ENCODE results near the gene COL8A2. TPM values are rescaled to one million over a fixed set of nuclear protein-coding genes. Genes with fewer than 3 reads are reported as not detected.
A peak's percentile ranks its signal among the peaks of the same experiment; 100 is the strongest.

Gene COL8A2
- 1 to 10 TPM in 1 of 4 donors, under 1 TPM in 2, not detected in 1; 0.27 to 1.3 (median 0.32) TPM for polyA plus RNA-seq
- long read RNA-seq, donor 1: 0 reads
- long read RNA-seq, donor 2: 0 reads
- long read RNA-seq, donor 3: 0 reads
- long read RNA-seq, donor 4: 0 reads
- long read RNA-seq, donor 5: 0 reads
- long read RNA-seq, donor 6: 0 reads
- long read RNA-seq, donor 7: 0 reads
- long read RNA-seq, donor 8: 0 reads
- long read RNA-seq, donor 9: 0 reads
- long read RNA-seq, donor 10, full-length matches to known transcripts: 1 of 1 reads
- long read RNA-seq, donor 10, partial matches to known transcripts: 0 of 1 reads
- long read RNA-seq, donor 10, other reads (novel, unspliced or antisense): 0 of 1 reads

- WGBS, 3 donors: 9 to 14% (median 11%) methylated on average over 53 to 77 of the region's 77 CpGs
- H3K9me3 ChIP-seq (ENCODE audit: control insufficient read depth in 2 of 2, insufficient read depth in 1 of 2, low read depth in 1 of 2, low read length in 1 of 2): no peaks in the 10 kb centered on the region
- peaks cover 0 to 16% (median 0%) of the 10 kb centered on the region in 3 donors for H3K4me1 ChIP-seq (ENCODE audit: control insufficient read depth in 3 of 3, insufficient read depth in 2 of 3, low read depth in 1 of 3, low read length in 2 of 3)
- DNase-seq (peak in 1 of 2 donors; percentile 47), FAIRE-seq (no peak)
- H3K4me3 ChIP-seq (ENCODE audit: low read depth in 1 of 3, low read length in 3 of 3): peak within 1 kb of the TSS in 1 of 3 donors; percentile 39
- peaks cover 3 to 44% (median 8%) of the 10 kb centered on the region in 3 donors for H3K27me3 ChIP-seq (ENCODE audit: control insufficient read depth in 3 of 3, insufficient read depth in 3 of 3, low read length in 3 of 3)
- H3K36me3 ChIP-seq (ENCODE audit: control insufficient read depth in 3 of 3, insufficient read depth in 2 of 3, low read depth in 1 of 3, low read length in 3 of 3): no peaks in the 10 kb centered on the region
- no peak within 1 kb of the TSS for H3K27ac ChIP-seq (ENCODE audit: low read depth in 1 of 3, low read length in 2 of 3)
These were observed at the start of gene COL8A2 for GRCh38 chr1:36125129-36125991. COL8A2 (minus strand) TSS chr1:36125222; CDS start chr1:36100242, 24,980 bp downstream.

- no peaks in the 10 kb centered on the region for H3K27me3 ChIP-seq (ENCODE audit: control insufficient read depth in 3 of 3, insufficient read depth in 3 of 3, low read length in 3 of 3)
- FAIRE-seq (no peak), DNase-seq (no peak)
- no peak overlapping the region for H3K4me3 ChIP-seq (ENCODE audit: low read depth in 1 of 3, low read length in 3 of 3)
- H3K27ac ChIP-seq (ENCODE audit: low read depth in 1 of 3, low read length in 2 of 3): peak overlapping the region in 1 of 3 donors; percentile 45
- H3K9me3 ChIP-seq (ENCODE audit: control insufficient read depth in 2 of 2, insufficient read depth in 1 of 2, low read depth in 1 of 2, low read length in 1 of 2): no peaks in the 10 kb centered on the region
- peaks cover 11 to 81% (median 29%) of the 10 kb centered on the region in 3 donors for H3K36me3 ChIP-seq (ENCODE audit: control insufficient read depth in 3 of 3, insufficient read depth in 2 of 3, low read depth in 1 of 3, low read length in 3 of 3)
- WGBS, 3 donors: 27 to 70% (median 38%) methylated on average over 8 to 11 of the region's 11 CpGs
- peaks cover 0 to 26% (median 0%) of the 10 kb centered on the region in 3 donors for H3K4me1 ChIP-seq (ENCODE audit: control insufficient read depth in 3 of 3, insufficient read depth in 2 of 3, low read depth in 1 of 3, low read length in 2 of 3)
These were observed 49.7 kb upstream of the COL8A2 start for GRCh38 chr1:36174713-36175112.

GRCh38 chr1:36172983-36173382 lies 48.0 kb upstream of the COL8A2 start:
- Histone ChIP-seq H3K27ac (ENCODE audit: low read depth in 1 of 3, low read length in 2 of 3) (no peak overlapping the region), H3K4me1 (ENCODE audit: control insufficient read depth in 3 of 3, insufficient read depth in 2 of 3, low read depth in 1 of 3, low read length in 2 of 3) (peaks cover 0 to 18% (median 0%) of the 10 kb centered on the region in 3 donors), H3K36me3 (ENCODE audit: control insufficient read depth in 3 of 3, insufficient read depth in 2 of 3, low read depth in 1 of 3, low read length in 3 of 3) (peaks cover 11 to 72% (median 27%) of the 10 kb centered on the region in 3 donors), H3K4me3 (ENCODE audit: low read depth in 1 of 3, low read length in 3 of 3) (no peak overlapping the region), H3K9me3 (ENCODE audit: control insufficient read depth in 2 of 2, insufficient read depth in 1 of 2, low read depth in 1 of 2, low read length in 1 of 2) (no peaks in the 10 kb centered on the region), H3K27me3 (ENCODE audit: control insufficient read depth in 3 of 3, insufficient read depth in 3 of 3, low read length in 3 of 3) (no peaks in the 10 kb centered on the region)
- DNase-seq (no peak), FAIRE-seq (no peak)
- 93 to 100% (median 98%) methylated on average over 2 of the region's 2 CpGs for WGBS, 3 donors

- no peaks in the 10 kb centered on the region for H3K9me3 ChIP-seq (ENCODE audit: control insufficient read depth in 2 of 2, insufficient read depth in 1 of 2, low read depth in 1 of 2, low read length in 1 of 2)
- H3K36me3 ChIP-seq (ENCODE audit: control insufficient read depth in 3 of 3, insufficient read depth in 2 of 3, low read depth in 1 of 3, low read length in 3 of 3): peaks cover 9 to 71% (median 20%) of the 10 kb centered on the region in 3 donors
- 96 to 97% (median 96%) methylated on average over 21 of the region's 21 CpGs for WGBS, 3 donors
- H3K27me3 ChIP-seq (ENCODE audit: control insufficient read depth in 3 of 3, insufficient read depth in 3 of 3, low read length in 3 of 3): no peaks in the 10 kb centered on the region
- no peak for FAIRE-seq
- no peak overlapping the region for H3K27ac ChIP-seq (ENCODE audit: low read depth in 1 of 3, low read length in 2 of 3)
- no peak for DNase-seq
- no peak overlapping the region for H3K4me3 ChIP-seq (ENCODE audit: low read depth in 1 of 3, low read length in 3 of 3)
- H3K4me1 ChIP-seq (ENCODE audit: control insufficient read depth in 3 of 3, insufficient read depth in 2 of 3, low read depth in 1 of 3, low read length in 2 of 3): peaks cover 0 to 14% (median 0%) of the 10 kb centered on the region in 3 donors
These were observed 47.2 kb upstream of the COL8A2 start for GRCh38 chr1:36172017-36172747.

GRCh38 chr1:36170643-36171412 lies 45.8 kb upstream of the COL8A2 start:
- DNase-seq: no peak
- Histone ChIP-seq H3K4me3 (ENCODE audit: low read depth in 1 of 3, low read length in 3 of 3) (no peak overlapping the region), H3K27ac (ENCODE audit: low read depth in 1 of 3, low read length in 2 of 3) (no peak overlapping the region), H3K36me3 (ENCODE audit: control insufficient read depth in 3 of 3, insufficient read depth in 2 of 3, low read depth in 1 of 3, low read length in 3 of 3) (peaks cover 6 to 61% (median 14%) of the 10 kb centered on the region in 3 donors), H3K27me3 (ENCODE audit: control insufficient read depth in 3 of 3, insufficient read depth in 3 of 3, low read length in 3 of 3) (no peaks in the 10 kb centered on the region), H3K4me1 (ENCODE audit: control insufficient read depth in 3 of 3, insufficient read depth in 2 of 3, low read depth in 1 of 3, low read length in 2 of 3) (peaks cover 0 to 14% (median 0%) of the 10 kb centered on the region in 3 donors), H3K9me3 (ENCODE audit: control insufficient read depth in 2 of 2, insufficient read depth in 1 of 2, low read depth in 1 of 2, low read length in 1 of 2) (no peaks in the 10 kb centered on the region)
- 88 to 95% (median 90%) methylated on average over 12 of the region's 12 CpGs for WGBS, 3 donors
- FAIRE-seq: no peak

GRCh38 chr1:36168514-36168913 lies 43.5 kb upstream of the COL8A2 start:
- Histone ChIP-seq H3K4me1 (ENCODE audit: control insufficient read depth in 3 of 3, insufficient read depth in 2 of 3, low read depth in 1 of 3, low read length in 2 of 3) (peaks cover 0 to 5% (median 0%) of the 10 kb centered on the region in 3 donors), H3K27me3 (ENCODE audit: control insufficient read depth in 3 of 3, insufficient read depth in 3 of 3, low read length in 3 of 3) (no peaks in the 10 kb centered on the region), H3K4me3 (ENCODE audit: low read depth in 1 of 3, low read length in 3 of 3) (no peak overlapping the region), H3K27ac (ENCODE audit: low read depth in 1 of 3, low read length in 2 of 3) (peak overlapping the region in 1 of 3 donors; percentile 42), H3K36me3 (ENCODE audit: control insufficient read depth in 3 of 3, insufficient read depth in 2 of 3, low read depth in 1 of 3, low read length in 3 of 3) (peaks cover 2 to 48% (median 11%) of the 10 kb centered on the region in 3 donors), H3K9me3 (ENCODE audit: control insufficient read depth in 2 of 2, insufficient read depth in 1 of 2, low read depth in 1 of 2, low read length in 1 of 2) (no peaks in the 10 kb centered on the region)
- DNase-seq: peak in 1 of 2 donors; percentile 55
- no peak for FAIRE-seq
- WGBS, 3 donors: 86 to 89% (median 89%) methylated on average over 3 of the region's 3 CpGs

- H3K4me3 ChIP-seq (ENCODE audit: low read depth in 1 of 3, low read length in 3 of 3): no peak overlapping the region
- no peaks in the 10 kb centered on the region for H3K9me3 ChIP-seq (ENCODE audit: control insufficient read depth in 2 of 2, insufficient read depth in 1 of 2, low read depth in 1 of 2, low read length in 1 of 2)
- WGBS, 3 donors: 84 to 89% (median 86%) methylated on average over 15 of the region's 15 CpGs
- H3K27ac ChIP-seq (ENCODE audit: low read depth in 1 of 3, low read length in 2 of 3): no peak overlapping the region
- H3K4me1 ChIP-seq (ENCODE audit: control insufficient read depth in 3 of 3, insufficient read depth in 2 of 3, low read depth in 1 of 3, low read length in 2 of 3): peaks cover 0 to 5% (median 0%) of the 10 kb centered on the region in 3 donors
- peaks cover 0 to 35% (median 4%) of the 10 kb centered on the region in 3 donors for H3K36me3 ChIP-seq (ENCODE audit: control insufficient read depth in 3 of 3, insufficient read depth in 2 of 3, low read depth in 1 of 3, low read length in 3 of 3)
- H3K27me3 ChIP-seq (ENCODE audit: control insufficient read depth in 3 of 3, insufficient read depth in 3 of 3, low read length in 3 of 3): no peaks in the 10 kb centered on the region
- FAIRE-seq (no peak), DNase-seq (no peak)
These were observed 42.2 kb upstream of the COL8A2 start for GRCh38 chr1:36166938-36167905.
